A673 (cell line): ENCODE data around the gene ADAM12.

Source experiments
- CTCF ChIP-seq: fragments of 300-800, 200-600 bp; sonication (generic); conservative IDR thresholded peaks from 2 replicates; pipeline ENCODE4 v1.5.1; 2017; ENCODE audit warnings: low read depth, mild to moderate bottlenecking, antibody characterized with exemption, low read length, moderate library complexity, mixed read lengths
- EZH2 ChIP-seq: fragments of 200-600 bp; sonication (generic); IDR thresholded peaks from 2 replicates; pipeline ENCODE4 v1.6.1; 2017; ENCODE audit warnings: borderline replicate concordance, low read depth, mild to moderate bottlenecking, mixed read lengths, antibody characterized with exemption, low read length; ENCODE audit not compliant: poor library complexity, severe bottlenecking

- no peak for TF ChIP-seq CTCF
- no peak for TF ChIP-seq EZH2
These were observed 154.8 kb downstream of the ADAM12 start for GRCh38 chr10:126233182-126234148.
